GM12864 (cell line): ENCODE data around the gene GALNT17.

Source experiments
- DNase-seq: peaks from one replicate; pipeline ENCODE4 v3.0.0-alpha.2; 2011; ENCODE audit warnings: low read depth
- H3K4me3 ChIP-seq: 2 replicates; pipeline ENCODE4 v1.5.1; 2011; ENCODE audit warnings: mild to moderate bottlenecking, low read depth, low read length, control low read depth
- CTCF ChIP-seq: IDR thresholded peaks from 2 replicates; pipeline ENCODE4 v1.5.1; 2011; ENCODE audit warnings: low read depth, mild to moderate bottlenecking, moderate library complexity, low read length, control low read depth, inconsistent platforms; ENCODE audit errors: missing control alignments

The GALNT17 gene

GRCh38 chr7:71130031-71130679, 1.8 kb upstream of the GALNT17 start:
- no peak for DNase-seq
- no peak for TF ChIP-seq CTCF
- no peak overlapping the region for H3K4me3 ChIP-seq

GRCh38 chr7:71131256-71132126, 453 bp upstream of the GALNT17 start:
- TF ChIP-seq CTCF, result no peak
- H3K4me3 ChIP-seq, result no peak overlapping the region
- DNase-seq, result no peak

- no peak for TF ChIP-seq CTCF
- DNase-seq, result no peak
- no peak overlapping the region for H3K4me3 ChIP-seq
These were observed 660 bp downstream of the GALNT17 start for GRCh38 chr7:71132377-71133231.

GRCh38 chr7:71133232-71133622, 1.3 kb downstream of the GALNT17 start:
- no peak for DNase-seq
- no peak overlapping the region for H3K4me3 ChIP-seq
- TF ChIP-seq CTCF, result no peak

GRCh38 chr7:71133856-71134255, 1.9 kb downstream of the GALNT17 start:
- no peak overlapping the region for H3K4me3 ChIP-seq
- no peak for TF ChIP-seq CTCF
- no peak for DNase-seq

- DNase-seq, result no peak
- no peak for TF ChIP-seq CTCF
- no peak overlapping the region for H3K4me3 ChIP-seq
These were observed 3.2 kb downstream of the GALNT17 start for GRCh38 chr7:71135116-71135515.
